ENCODE results near the gene PRR5.
"Not testable (repeated sequence)": the region's sequence is repeated elsewhere in the genome, so short reads cannot be mapped to it uniquely, and the experiment has no call there.

PRR5 gene

GRCh38 chr22:44701824-44702478 lies at the start of gene PRR5:
Gene PRR5 (plus strand): TSS chr22:44702204. CDS start chr22:44702475, 271 bp downstream.
- DNase-seq (ENCODE audit: low read depth): peak; percentile 73

GRCh38 chr22:44652866-44653265 lies 49.1 kb upstream of the PRR5 start:
- not testable (repeated sequence) for DNase-seq (ENCODE audit: low read depth)

- DNase-seq (ENCODE audit: low read depth): peak; percentile 67
Measured at GRCh38 chr22:44658311-44658953, 43.6 kb upstream of the PRR5 start.

GRCh38 chr22:44659140-44659539 lies 42.9 kb upstream of the PRR5 start:
- DNase-seq (ENCODE audit: low read depth): no peak

GRCh38 chr22:44660051-44660830 lies 41.8 kb upstream of the PRR5 start:
- DNase-seq (ENCODE audit: low read depth): no peak

- DNase-seq (ENCODE audit: low read depth): no peak
Measured at GRCh38 chr22:44661070-44661469, 40.9 kb upstream of the PRR5 start.

GRCh38 chr22:44661659-44662569 lies 40.1 kb upstream of the PRR5 start:
- no peak for DNase-seq (ENCODE audit: low read depth)

GRCh38 chr22:44663256-44663999 lies 38.6 kb upstream of the PRR5 start:
- DNase-seq (ENCODE audit: low read depth): no peak

- peak; percentile 47 for DNase-seq (ENCODE audit: low read depth)
Measured at GRCh38 chr22:44664149-44664548, 37.9 kb upstream of the PRR5 start.

- peak; percentile 31 for DNase-seq (ENCODE audit: low read depth)
Measured at GRCh38 chr22:44665115-44665514, 36.9 kb upstream of the PRR5 start.

- DNase-seq (ENCODE audit: low read depth): no peak
Measured at GRCh38 chr22:44666207-44666585, 35.8 kb upstream of the PRR5 start.

GRCh38 chr22:44667276-44667675 lies 34.7 kb upstream of the PRR5 start:
- no peak for DNase-seq (ENCODE audit: low read depth)

- DNase-seq (ENCODE audit: low read depth): no peak
Measured at GRCh38 chr22:44667829-44668189, 34.2 kb upstream of the PRR5 start.

- DNase-seq (ENCODE audit: low read depth): no peak
Measured at GRCh38 chr22:44668190-44668885, 33.7 kb upstream of the PRR5 start.

GRCh38 chr22:44668886-44669521 lies 33.0 kb upstream of the PRR5 start:
- no peak for DNase-seq (ENCODE audit: low read depth)

- no peak for DNase-seq (ENCODE audit: low read depth)
Measured at GRCh38 chr22:44669561-44669976, 32.4 kb upstream of the PRR5 start.

- no peak for DNase-seq (ENCODE audit: low read depth)
Measured at GRCh38 chr22:44670220-44670988, 31.6 kb upstream of the PRR5 start.

- DNase-seq (ENCODE audit: low read depth): peak; percentile 81
Measured at GRCh38 chr22:44671742-44672141, 30.3 kb upstream of the PRR5 start.

- no peak for DNase-seq (ENCODE audit: low read depth)
Measured at GRCh38 chr22:44672632-44673031, 29.4 kb upstream of the PRR5 start.

All from amniotic epithelial cell (primary cell).